GM10847 (cell line): ENCODE measurements around the gene CDK5RAP1.

Experiments used
- POLR2A ChIP-seq: IDR thresholded peaks from 2 replicates; pipeline ENCODE4 v1.6.1; 2011; ENCODE audit not compliant: insufficient read length; ENCODE audit errors: extremely low read depth

Gene CDK5RAP1

GRCh38 chr20:33401921-33402369, 626 bp upstream of the CDK5RAP1 start:
- no peak for TF ChIP-seq POLR2A

- TF ChIP-seq POLR2A = no peak
Observed at GRCh38 chr20:33400812-33401183, 521 bp downstream of the CDK5RAP1 start.

- TF ChIP-seq POLR2A = no peak
Observed at GRCh38 chr20:33399924-33400323, 1.4 kb downstream of the CDK5RAP1 start.

- no peak for TF ChIP-seq POLR2A
Observed at GRCh38 chr20:33394718-33395117, 6.6 kb downstream of the CDK5RAP1 start.

- TF ChIP-seq POLR2A = no peak
Observed at GRCh38 chr20:33393609-33394008, 7.7 kb downstream of the CDK5RAP1 start.

GRCh38 chr20:33391722-33392415, 9.4 kb downstream of the CDK5RAP1 start:
- no peak for TF ChIP-seq POLR2A

- TF ChIP-seq POLR2A = no peak
Observed at GRCh38 chr20:33388268-33388667, 13.1 kb downstream of the CDK5RAP1 start.

GRCh38 chr20:33387177-33387576, 14.1 kb downstream of the CDK5RAP1 start:
- no peak for TF ChIP-seq POLR2A

GRCh38 chr20:33386673-33387072, 14.6 kb downstream of the CDK5RAP1 start:
- TF ChIP-seq POLR2A = no peak

GRCh38 chr20:33377366-33377765, 24.0 kb downstream of the CDK5RAP1 start:
- no peak for TF ChIP-seq POLR2A

GRCh38 chr20:33373735-33374605, 27.3 kb downstream of the CDK5RAP1 start:
- no peak for TF ChIP-seq POLR2A

GRCh38 chr20:33372993-33373441, 28.3 kb downstream of the CDK5RAP1 start:
- TF ChIP-seq POLR2A = no peak

GRCh38 chr20:33370291-33370690, 31.0 kb downstream of the CDK5RAP1 start:
- no peak for TF ChIP-seq POLR2A

GRCh38 chr20:33362898-33363297, 38.4 kb downstream of the CDK5RAP1 start:
- no peak for TF ChIP-seq POLR2A

GRCh38 chr20:33359399-33360261, 41.7 kb downstream of the CDK5RAP1 start:
- no peak for TF ChIP-seq POLR2A
